GM20000 (cell line): Measurements from ENCODE around the gene ZCCHC14.
"Not testable (repeated sequence)": the region's sequence is repeated elsewhere in the genome, so short reads cannot be mapped to it uniquely, and the experiment has no call there.

ENCODE experiments used
- DNase-seq: peaks from one replicate; pipeline ENCODE4 v3.0.0; 2012; ENCODE audit warnings: low spot score
- CTCF ChIP-seq: IDR thresholded peaks from 2 replicates; pipeline ENCODE4 v1.5.1; 2012; ENCODE audit warnings: mild to moderate bottlenecking, control low read depth; ENCODE audit errors: extremely low read depth, missing control alignments

ZCCHC14 gene

DNA sequence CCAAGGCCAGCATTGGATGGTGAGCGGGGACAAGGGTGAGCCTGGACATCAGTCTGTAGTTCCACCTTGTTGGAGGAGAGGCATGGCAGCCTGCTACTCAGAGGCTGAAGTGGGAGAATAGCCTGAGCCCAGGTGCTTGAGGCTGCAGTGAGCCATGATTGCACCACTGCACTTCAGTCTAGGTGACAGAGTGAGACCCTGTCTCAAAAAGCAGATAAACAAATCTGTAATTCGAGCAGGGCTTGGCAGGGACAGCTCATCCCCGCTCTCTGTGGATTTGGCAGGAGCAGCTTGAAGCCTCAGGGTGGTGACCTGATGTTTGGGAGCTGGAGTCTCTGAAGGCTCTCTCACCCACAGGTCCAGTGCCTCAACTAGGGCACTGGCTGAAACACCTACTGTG lies 38.6 kb upstream of the ZCCHC14 start:
- TF ChIP-seq CTCF, result no peak
- DNase-seq, result no peak

DNA sequence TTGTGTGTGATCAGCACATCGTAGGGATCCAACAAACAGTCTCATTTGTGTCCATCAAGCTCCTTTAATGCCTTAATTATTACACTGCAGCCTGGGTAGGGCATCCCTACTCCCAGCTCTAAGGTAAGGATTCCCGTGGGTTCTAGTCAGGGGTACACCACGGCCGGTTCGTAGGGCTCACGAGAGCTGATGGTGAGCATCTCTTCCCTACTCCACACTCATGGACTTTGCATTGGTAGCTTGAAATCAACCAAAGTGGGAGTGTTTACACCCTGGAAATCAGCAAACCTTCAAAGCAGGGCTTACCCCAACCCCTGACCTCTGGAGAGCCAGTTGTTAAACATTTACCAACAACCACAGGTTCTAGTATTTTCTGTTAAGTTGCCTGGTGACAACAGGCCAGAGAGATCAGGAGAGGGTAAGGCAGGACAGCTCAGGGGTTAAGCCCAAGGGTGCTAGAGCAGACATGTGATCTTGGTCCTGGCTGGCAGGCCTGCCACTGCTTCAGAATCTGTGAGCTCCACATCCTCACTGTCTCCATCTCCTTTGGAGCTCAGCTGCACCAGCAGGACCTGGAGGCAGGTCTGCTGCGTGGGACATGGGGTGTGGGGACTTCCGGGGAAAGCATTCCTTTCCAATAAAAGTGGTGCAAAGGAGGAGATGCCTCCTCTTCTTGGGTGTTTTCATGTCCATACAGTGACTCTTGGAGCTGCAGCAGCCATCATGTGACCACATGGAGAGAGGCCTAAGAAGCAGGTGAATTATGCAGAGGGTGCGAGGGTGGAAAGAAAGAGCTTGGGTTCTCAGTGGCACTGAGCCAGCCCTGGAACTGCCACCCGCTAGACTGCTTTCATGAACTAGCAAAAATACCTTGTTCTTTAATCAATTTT lies 36.1 kb upstream of the ZCCHC14 start:
- DNase-seq, result no peak
- TF ChIP-seq CTCF, result no peak

DNA sequence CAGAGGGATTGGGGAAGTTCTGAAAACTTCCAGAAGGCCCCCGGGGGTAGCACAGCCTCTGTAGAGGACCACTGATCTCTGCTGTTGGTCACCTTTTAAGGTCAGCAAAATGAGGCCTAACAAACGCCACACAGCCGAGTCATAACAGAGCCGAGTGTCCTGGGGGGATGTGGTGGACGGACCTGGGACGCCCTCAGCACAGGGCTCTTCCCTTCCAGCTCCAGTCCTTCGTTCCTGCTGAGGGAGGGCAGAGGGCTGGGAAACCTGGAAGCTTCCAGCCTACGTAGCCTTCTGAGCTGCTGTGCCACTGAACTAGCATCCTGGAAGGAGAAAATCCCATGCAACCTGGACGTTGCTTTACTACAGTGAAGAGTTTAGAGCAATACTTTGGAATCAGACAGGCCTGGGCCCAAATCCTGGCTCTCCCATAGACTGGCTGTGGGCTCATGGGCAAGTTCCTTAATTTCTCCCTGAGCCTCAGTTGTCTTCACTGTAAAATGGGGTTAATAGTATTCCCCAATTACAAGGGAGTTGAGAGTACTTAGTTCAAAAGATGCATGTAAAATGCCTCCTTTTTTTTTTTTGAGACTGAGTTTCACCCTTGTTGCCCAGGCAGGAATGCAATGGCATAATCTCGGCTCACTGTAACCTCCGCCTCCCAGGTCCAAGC lies 34.4 kb upstream of the ZCCHC14 start:
- no peak for DNase-seq
- no peak for TF ChIP-seq CTCF

DNA sequence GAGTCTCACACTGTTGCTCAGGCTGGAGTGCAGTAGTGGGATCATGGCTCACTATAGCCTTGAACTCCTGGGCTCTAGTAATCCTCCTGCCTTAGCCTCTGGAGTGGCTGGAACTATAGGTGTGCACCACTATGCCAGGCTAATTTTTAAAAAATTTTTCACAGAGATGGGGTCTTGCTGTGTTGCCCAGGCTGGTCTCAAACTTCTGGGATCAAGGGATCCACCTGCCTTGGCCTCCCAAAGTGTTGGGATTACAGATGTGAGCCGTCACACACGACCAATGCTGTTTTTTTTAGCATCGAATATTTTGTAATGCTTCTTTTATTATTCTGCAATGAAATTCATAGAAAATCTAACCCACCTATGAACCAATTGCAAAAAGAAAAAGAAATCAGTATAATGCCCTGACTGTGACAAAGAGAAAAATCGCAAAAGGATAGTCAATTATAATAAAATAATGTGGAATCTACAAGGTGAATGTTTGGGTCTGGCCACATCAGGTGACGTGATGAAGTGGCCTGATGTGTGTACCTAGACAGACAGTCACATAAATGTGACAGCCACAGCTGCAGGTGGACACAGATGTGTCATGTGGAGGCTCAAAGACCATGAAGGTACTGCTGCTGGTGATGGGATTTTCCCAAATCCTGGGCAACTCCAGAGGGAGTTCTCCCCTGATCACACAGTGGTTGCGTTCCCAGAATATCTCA lies 33.6 kb upstream of the ZCCHC14 start:
- no peak for TF ChIP-seq CTCF
- no peak for DNase-seq

- no peak for DNase-seq
- TF ChIP-seq CTCF, result no peak
These were observed 32.5 kb upstream of the ZCCHC14 start for GRCh38 chr16:87525352-87525751.

GRCh38 chr16:87524407-87524806 lies 31.6 kb upstream of the ZCCHC14 start:
- no peak for TF ChIP-seq CTCF
- DNase-seq, result no peak

DNA sequence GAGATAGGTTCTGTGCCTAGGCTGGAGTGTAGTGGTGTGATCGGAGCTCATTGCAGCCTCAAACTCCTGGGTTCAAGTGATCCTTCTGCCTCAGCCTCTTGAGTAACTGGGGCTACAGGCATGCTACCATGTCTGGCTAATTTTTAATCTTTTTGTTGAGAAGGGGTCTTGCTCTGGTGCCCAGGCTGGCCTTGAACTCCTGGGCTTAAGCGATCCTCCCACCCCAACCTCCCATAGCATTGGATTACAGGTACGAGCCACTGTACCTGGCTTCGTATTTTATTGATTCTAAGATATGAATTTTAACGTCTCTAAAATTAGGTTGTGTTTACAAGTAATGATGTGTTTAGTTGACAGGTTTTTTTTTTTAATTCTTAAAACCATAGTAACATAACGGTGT lies 30.8 kb upstream of the ZCCHC14 start:
- DNase-seq, result not testable (repeated sequence)

DNA sequence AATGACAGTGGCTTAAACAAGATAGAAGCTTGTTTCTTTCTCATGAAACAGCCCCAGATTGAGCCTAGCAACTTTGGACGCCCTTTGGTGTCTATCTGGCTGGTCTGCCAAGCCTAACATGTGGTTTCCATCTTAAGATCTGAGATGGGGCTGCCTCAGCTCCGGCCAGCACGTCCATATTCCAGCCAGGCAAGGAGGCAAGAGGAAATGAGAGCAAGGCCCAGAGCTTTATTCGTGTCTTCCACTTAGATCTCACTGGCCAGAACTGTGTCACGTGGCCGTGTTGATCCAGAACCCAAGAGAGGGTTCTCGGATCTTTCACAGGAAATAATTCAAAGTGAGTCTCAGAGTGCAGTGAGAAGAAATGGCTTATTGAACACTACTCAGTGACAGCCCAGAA lies 28.9 kb upstream of the ZCCHC14 start:
- DNase-seq, result not testable (repeated sequence)

GRCh38 chr16:87519170-87519569 lies 26.3 kb upstream of the ZCCHC14 start:
- DNase-seq, result not testable (repeated sequence)

DNA sequence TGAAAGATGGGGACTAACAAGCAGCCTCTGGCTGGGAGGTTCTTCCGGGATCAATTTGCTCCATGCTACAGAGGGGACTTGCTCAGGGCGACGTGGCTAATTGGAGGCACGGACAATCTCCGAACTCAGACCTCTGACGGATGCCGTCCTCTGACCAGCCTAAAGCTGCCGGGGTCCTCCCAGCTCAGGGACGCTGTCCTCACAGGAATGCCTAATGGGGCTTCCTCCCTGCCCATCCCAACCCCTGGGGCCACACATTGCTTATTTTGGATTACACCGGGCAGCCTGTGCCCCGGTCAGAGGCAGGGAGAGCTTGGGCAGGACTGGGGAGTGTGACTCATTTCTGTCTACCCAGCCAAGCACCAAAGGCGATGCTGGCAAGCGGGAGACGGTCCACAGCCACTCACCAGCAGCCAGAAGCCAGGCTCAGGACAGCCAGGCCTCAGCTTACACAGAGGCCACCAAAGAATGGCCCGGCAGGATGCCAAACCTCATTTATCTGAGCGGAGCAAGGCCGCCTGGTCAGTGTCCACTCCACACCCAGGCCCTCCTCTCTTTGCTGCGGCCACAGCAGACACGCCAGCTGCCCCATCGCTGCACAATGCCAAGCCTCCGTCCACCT lies 25.7 kb upstream of the ZCCHC14 start:
- not testable (repeated sequence) for DNase-seq

DNA sequence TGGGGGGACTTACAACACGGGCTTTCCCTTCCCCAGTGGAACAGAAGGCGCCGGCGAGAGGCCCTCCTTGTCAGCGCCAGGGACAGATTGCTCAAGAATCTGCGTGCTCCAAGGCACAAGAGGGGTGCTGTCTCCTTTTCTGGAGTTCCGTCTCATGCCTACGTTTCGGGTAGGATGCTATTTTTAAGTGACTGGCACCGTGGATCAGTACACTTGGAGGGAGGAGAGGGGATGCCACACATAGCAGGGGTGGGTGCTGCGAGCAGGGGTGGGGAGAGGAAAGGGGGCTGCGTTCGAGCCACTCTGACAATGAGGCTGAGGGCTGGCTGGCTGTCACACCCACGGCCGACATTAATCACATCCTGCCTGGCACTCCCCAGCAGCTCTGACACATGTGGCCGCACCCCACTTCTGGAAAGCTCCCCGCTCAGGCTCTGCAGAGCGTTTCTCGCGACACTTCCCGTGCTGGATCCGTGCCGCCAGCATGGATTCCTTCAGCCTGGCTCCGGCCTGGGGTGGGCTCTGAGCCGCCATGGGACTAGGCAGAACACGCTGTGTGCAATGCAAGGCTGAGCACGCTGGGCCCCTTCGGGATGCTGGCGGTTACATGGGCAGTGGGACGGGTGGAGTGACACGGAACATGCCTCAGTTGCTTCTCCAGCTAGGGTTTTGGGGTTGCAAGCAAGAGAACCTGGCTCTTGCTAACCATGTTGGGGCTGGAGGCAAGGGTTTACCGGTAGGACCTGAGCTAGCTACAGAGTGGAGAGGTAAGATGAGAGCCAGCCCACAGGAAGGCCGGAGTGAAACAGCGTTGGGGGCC lies 25.0 kb upstream of the ZCCHC14 start:
- not testable (repeated sequence) for DNase-seq
